Stomach (tissue), 19 donors: ENCODE measurements around the gene STK26. TPM values are rescaled to one million over a fixed set of nuclear protein-coding genes. Genes with fewer than 3 reads are reported as not detected.

ENCODE experiments used
- DNase-seq, 2 donors: peaks; one replicate each; pipeline versions ENCODE4 v3.0.0 to v3.0.0-alpha.2; 2013 to 2019
- H3K27ac ChIP-seq, 5 donors: fragments of 200-600 bp in 4 of 5; sonication (generic) in 4 of 5; one replicate each; pipeline ENCODE4 v1.5.1; 2013 to 2019; ENCODE audit warnings: mild to moderate bottlenecking in 1 of 5, moderate library complexity in 1 of 5
- H3K27me3 ChIP-seq, 3 donors: fragments of 200-600 bp; sonication (generic); one replicate each; pipeline ENCODE4 v1.5.1; 2017 to 2019; ENCODE audit warnings: mixed run types in 1 of 3
- H3K36me3 ChIP-seq, 4 donors: fragments of 200-600 bp; sonication (generic); 1 replicate in 3 of 4; 2 replicates in 1 of 4; pipeline ENCODE4 v1.5.1; 2016 to 2019
- H3K4me1 ChIP-seq, 4 donors: fragments of 200-600 bp; sonication (generic); one replicate each; pipeline ENCODE4 v1.5.1; 2016 to 2019
- H3K4me3 ChIP-seq, 4 donors: fragments of 200-600 bp; sonication (generic) in 3 of 4; one replicate each; pipeline ENCODE4 v1.5.1; 2016 to 2019; ENCODE audit warnings: mild to moderate bottlenecking in 1 of 4
- H3K9me3 ChIP-seq, 4 donors: fragments of 200-600 bp; sonication (generic); one replicate each; pipeline ENCODE4 v1.5.1; 2016 to 2019
- CTCF ChIP-seq, 7 experiments: fragments of 450-650 bp in 4 of 7; fragments of 200-600 bp in 3 of 7; sonication (generic) in 3 of 7; IDR thresholded peaks; one replicate each; pipeline ENCODE4 v1.5.1; 2016 to 2019; ENCODE audit warnings: antibody characterized with exemption in 7 of 7, control low read depth in 2 of 7, mild to moderate bottlenecking in 1 of 7
- EP300 ChIP-seq: sonication (generic); formaldehyde crosslinking; IDR thresholded peaks from one replicate; pipeline ENCODE4 v1.6.1; 2017; ENCODE audit warnings: antibody characterized with exemption
- POLR2A ChIP-seq, 4 donors: fragments of 450-650 bp; IDR thresholded peaks; one replicate each; pipeline ENCODE4 v1.6.1; 2016; ENCODE audit warnings: antibody characterized with exemption in 4 of 4, control low read depth in 2 of 4, mild to moderate bottlenecking in 1 of 4, moderate library complexity in 1 of 4
- POLR2AphosphoS5 ChIP-seq, 3 donors: sonication (generic); formaldehyde crosslinking; IDR thresholded peaks; one replicate each; pipeline ENCODE4 v1.6.1; 2016; ENCODE audit warnings: antibody characterized with exemption in 3 of 3
- WGBS, 5 donors: extraction: QIAGEN DNeasy Blood & Tissue Kit in 3 of 5; methylation state at CpG; one replicate each; pipeline versions ENCODE4 v1.1.5 to v1.1.7; 2013 to 2018; 5-methylcytosine and 5-hydroxymethylcytosine counted together
- intact Hi-C: fragments of 100-400 bp; cut with DNase I; formaldehyde crosslinking; loops from one replicate; pipeline ENCODE4 v1.15.1; 2023; ENCODE audit warnings: low total_unique reads
- long read RNA-seq, 10 donors: transcript quantifications; one replicate each; lab custom pipeline, GENCODE V29; 2026
- polyA plus RNA-seq, 3 donors: library from polyadenylated mRNA; stranded (reverse); fragments of 200-250 nt; gene quantifications; one replicate each; pipeline ENCODE4 v1.2.3, GENCODE V29; 2013
- total RNA-seq, 5 donors: library from RNA; depleted of rRNA; stranded (reverse); fragments of >200 nt; gene quantifications; one replicate each; pipeline versions ENCODE4 v1.1.0 to v1.2.3, GENCODE V29; 2014 to 2016
- donor health status: healthy with polysubstance abuse.
- donor health status: Bipolar disorder and iron deficiency.
- donor health status: healthy.

The STK26 gene
- total RNA-seq, result 10 to 100 TPM in 3 of 5 donors, 1 to 10 TPM in 2; 3.6 to 34.0 (median 12.0) TPM
- 10 to 100 TPM in 1 of 3 donors, 1 to 10 TPM in 2; 8.1 to 12.8 (median 8.5) TPM for polyA plus RNA-seq
- long read RNA-seq, donor 1, result 0 reads
- long read RNA-seq, donor 2, partial matches to known transcripts, result 0 of 2 reads
- long read RNA-seq, donor 2, other reads (novel, unspliced or antisense), result 0 of 2 reads
- long read RNA-seq, donor 3, partial matches to known transcripts, result 0 of 2 reads
- long read RNA-seq, donor 3, other reads (novel, unspliced or antisense), result 0 of 2 reads
- long read RNA-seq, donor 4, result 0 reads
- long read RNA-seq, donor 5, partial matches to known transcripts, result 0 of 3 reads
- long read RNA-seq, donor 5, other reads (novel, unspliced or antisense), result 0 of 3 reads
- long read RNA-seq, donor 6, partial matches to known transcripts, result 15 of 17 reads
- long read RNA-seq, donor 6, other reads (novel, unspliced or antisense), result 0 of 17 reads
- long read RNA-seq, donor 7, partial matches to known transcripts, result 0 of 1 reads
- long read RNA-seq, donor 7, other reads (novel, unspliced or antisense), result 0 of 1 reads
- long read RNA-seq, donor 8, result 0 reads
- long read RNA-seq, donor 9, result 0 reads
- long read RNA-seq, donor 10, partial matches to known transcripts, result 0 of 1 reads
- long read RNA-seq, donor 10, other reads (novel, unspliced or antisense), result 0 of 1 reads

GRCh38 chrX:132022967-132023895 is at the start of gene STK26:
STK26 (plus strand) TSS chrX:132023302; CDS start chrX:132023618, 316 bp downstream.
- intact Hi-C loops, result no loop called here
- no peaks in the 10 kb centered on the region for H3K36me3 ChIP-seq
- peaks cover 0 to 19% (median 12%) of the 10 kb centered on the region in 4 donors for H3K4me1 ChIP-seq
- peaks cover 0 to 4% (median 0%) of the 10 kb centered on the region in 4 donors for H3K9me3 ChIP-seq
- DNase-seq, result peak; percentile 79 to 90
- H3K4me3 ChIP-seq, result peak within 1 kb of the TSS; percentile 53 to 74 (median 64)
- peak within 1 kb of the TSS; percentile 72 to 90 (median 82) for H3K27ac ChIP-seq
- WGBS, 5 donors, result 0 to 51% (median 2%) methylated on average over 3 to 73 of the region's 73 CpGs
- H3K27me3 ChIP-seq, result peaks cover 0 to 11% (median 0%) of the 10 kb centered on the region in 3 donors
- TF ChIP-seq EP300, result no peak
- TF ChIP-seq POLR2AphosphoS5 (IDR thresholded peaks at IDR 0.05), result peak; percentile 20 to 87 (median 81)
- TF ChIP-seq CTCF (IDR thresholded peaks at IDR 0.05), result no peak
- peak in 1 of 4 donors; percentile 70 for TF ChIP-seq POLR2A (IDR thresholded peaks at IDR 0.05)

- DNase-seq, result no peak
- 26 to 52% (median 41%) methylated on average over 2 of the region's 2 CpGs for WGBS, 5 donors
- no peak overlapping the region for H3K4me3 ChIP-seq
- H3K36me3 ChIP-seq, result no peaks in the 10 kb centered on the region
- no peak overlapping the region for H3K27ac ChIP-seq
- H3K4me1 ChIP-seq, result no peaks in the 10 kb centered on the region
- no peaks in the 10 kb centered on the region for H3K27me3 ChIP-seq
- intact Hi-C loops, result no loop called here
- no peak for TF ChIP-seq EP300
- TF ChIP-seq CTCF (IDR thresholded peaks at IDR 0.05), result no peak
- TF ChIP-seq POLR2AphosphoS5 (IDR thresholded peaks at IDR 0.05), result no peak
- TF ChIP-seq POLR2A (IDR thresholded peaks at IDR 0.05), result no peak
- H3K9me3 ChIP-seq, result no peaks in the 10 kb centered on the region
These were observed 47.3 kb upstream of the STK26 start for GRCh38 chrX:131975851-131976250.

- TF ChIP-seq POLR2AphosphoS5 (IDR thresholded peaks at IDR 0.05) (no peak), POLR2A (IDR thresholded peaks at IDR 0.05) (no peak), CTCF (IDR thresholded peaks at IDR 0.05) (no peak), EP300 (no peak)
- Histone ChIP-seq H3K27ac (no peak overlapping the region), H3K4me3 (no peak overlapping the region), H3K4me1 (no peaks in the 10 kb centered on the region), H3K27me3 (no peaks in the 10 kb centered on the region), H3K9me3 (no peaks in the 10 kb centered on the region), H3K36me3 (no peaks in the 10 kb centered on the region)
- 66 to 80% (median 76%) methylated on average over 3 of the region's 3 CpGs for WGBS, 5 donors
- intact Hi-C loops, result no loop called here
- no peak for DNase-seq
These were observed 45.5 kb upstream of the STK26 start for GRCh38 chrX:131977619-131978018.

GRCh38 chrX:131979116-131979515 is 44.0 kb upstream of the STK26 start:
- no peak overlapping the region for H3K4me3 ChIP-seq
- intact Hi-C loops, result no loop called here
- H3K36me3 ChIP-seq, result no peaks in the 10 kb centered on the region
- no peaks in the 10 kb centered on the region for H3K27me3 ChIP-seq
- no peaks in the 10 kb centered on the region for H3K9me3 ChIP-seq
- H3K4me1 ChIP-seq, result no peaks in the 10 kb centered on the region
- no peak for TF ChIP-seq POLR2AphosphoS5 (IDR thresholded peaks at IDR 0.05)
- no peak for TF ChIP-seq CTCF (IDR thresholded peaks at IDR 0.05)
- TF ChIP-seq POLR2A (IDR thresholded peaks at IDR 0.05), result no peak
- no peak for TF ChIP-seq EP300
- no peak for DNase-seq
- no peak overlapping the region for H3K27ac ChIP-seq
